D721Med (cell line): ENCODE measurements around the gene EIF3K.

ENCODE experiments used
- DNase-seq: peaks from one replicate; pipeline ENCODE4 v3.0.0; 2011; ENCODE audit warnings: low spot score; ENCODE audit not compliant: insufficient read length
- FAIRE-seq: peaks from 2 replicates; lab custom pipeline; 2011; peaks lifted over from hg19 to GRCh38; lab: Jason Lieb, UNC
- CTCF ChIP-seq: IDR thresholded peaks from 2 replicates; pipeline ENCODE4 v1.5.1; 2012; ENCODE audit warnings: mild to moderate bottlenecking, control low read depth; ENCODE audit not compliant: insufficient read depth; ENCODE audit errors: missing control alignments

The EIF3K gene

GRCh38 chr19:38634757-38635482, 15.9 kb downstream of the EIF3K start:
- FAIRE-seq (no peak), DNase-seq (no peak)
- TF ChIP-seq CTCF = peak; percentile 86

GRCh38 chr19:38635483-38636399, 16.8 kb downstream of the EIF3K start:
- no peak for FAIRE-seq
- no peak for DNase-seq
- no peak for TF ChIP-seq CTCF

- FAIRE-seq (no peak), DNase-seq (no peak)
- TF ChIP-seq CTCF = no peak
These were observed 19.5 kb downstream of the EIF3K start for GRCh38 chr19:38638461-38638860.

GRCh38 chr19:38639679-38640078, 20.7 kb downstream of the EIF3K start:
- TF ChIP-seq CTCF = no peak
- no peak for FAIRE-seq
- DNase-seq = no peak

GRCh38 chr19:38640368-38640767, 21.4 kb downstream of the EIF3K start:
- TF ChIP-seq CTCF = no peak
- no peak for FAIRE-seq

GRCh38 chr19:38642176-38642575, 23.2 kb downstream of the EIF3K start:
- DNase-seq (no peak), FAIRE-seq (no peak)

More at GRCh38 chr19:38640368-38640767, 21.4 kb downstream of the EIF3K start:
- no peak for DNase-seq

More at GRCh38 chr19:38642176-38642575, 23.2 kb downstream of the EIF3K start:
- TF ChIP-seq CTCF = no peak
